IPS DF 4.7 (cell line): ENCODE measurements around the gene NMT1.

Experiments
- DNase-seq: peaks from one replicate; pipeline ENCODE4 v3.0.0-alpha.2; 2013; ENCODE audit warnings: low spot score; ENCODE audit errors: extremely low read depth

The NMT1 gene

GRCh38 chr17:45104029-45104428 lies 42.9 kb downstream of the NMT1 start:
- DNase-seq = no peak

- DNase-seq = no peak
Observed at GRCh38 chr17:45104497-45104896, 43.4 kb downstream of the NMT1 start.

GRCh38 chr17:45104907-45105624 lies 43.9 kb downstream of the NMT1 start:
- no peak for DNase-seq

GRCh38 chr17:45106096-45106495 lies 45.0 kb downstream of the NMT1 start:
- no peak for DNase-seq

GRCh38 chr17:45106582-45106981 lies 45.5 kb downstream of the NMT1 start:
- DNase-seq = no peak

GRCh38 chr17:45107293-45108010 lies 46.3 kb downstream of the NMT1 start:
- no peak for DNase-seq

- DNase-seq = no peak
Observed at GRCh38 chr17:45108051-45108450, 46.9 kb downstream of the NMT1 start.

GRCh38 chr17:45108595-45109521 lies 47.7 kb downstream of the NMT1 start:
- DNase-seq = no peak

- no peak for DNase-seq
Observed at GRCh38 chr17:45110676-45111611, 49.8 kb downstream of the NMT1 start.

GRCh38 chr17:45111850-45112249 lies 50.7 kb downstream of the NMT1 start:
- no peak for DNase-seq

GRCh38 chr17:45112559-45113423 lies 51.7 kb downstream of the NMT1 start:
- DNase-seq = no peak

GRCh38 chr17:45113424-45113754 lies 52.3 kb downstream of the NMT1 start:
- no peak for DNase-seq

- DNase-seq = no peak
Observed at GRCh38 chr17:45114117-45114932, 53.2 kb downstream of the NMT1 start.

GRCh38 chr17:45115015-45115625 lies 54.0 kb downstream of the NMT1 start:
- DNase-seq = no peak

- DNase-seq = no peak
Observed at GRCh38 chr17:45115871-45116270, 54.8 kb downstream of the NMT1 start.

GRCh38 chr17:45116434-45117016 lies 55.4 kb downstream of the NMT1 start:
- no peak for DNase-seq

GRCh38 chr17:45117334-45117733 lies 56.2 kb downstream of the NMT1 start:
- no peak for DNase-seq
